ENCODE measurements around the gene WDR37.
"Not testable (repeated sequence)": the region's sequence is repeated elsewhere in the genome, so short reads cannot be mapped to it uniquely, and the experiment has no call there.

Gene WDR37, protein sequence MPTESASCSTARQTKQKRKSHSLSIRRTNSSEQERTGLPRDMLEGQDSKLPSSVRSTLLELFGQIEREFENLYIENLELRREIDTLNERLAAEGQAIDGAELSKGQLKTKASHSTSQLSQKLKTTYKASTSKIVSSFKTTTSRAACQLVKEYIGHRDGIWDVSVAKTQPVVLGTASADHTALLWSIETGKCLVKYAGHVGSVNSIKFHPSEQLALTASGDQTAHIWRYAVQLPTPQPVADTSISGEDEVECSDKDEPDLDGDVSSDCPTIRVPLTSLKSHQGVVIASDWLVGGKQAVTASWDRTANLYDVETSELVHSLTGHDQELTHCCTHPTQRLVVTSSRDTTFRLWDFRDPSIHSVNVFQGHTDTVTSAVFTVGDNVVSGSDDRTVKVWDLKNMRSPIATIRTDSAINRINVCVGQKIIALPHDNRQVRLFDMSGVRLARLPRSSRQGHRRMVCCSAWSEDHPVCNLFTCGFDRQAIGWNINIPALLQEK

GRCh38 chr10:1056326-1057105 is at the start of gene WDR37:
Gene WDR37 (plus strand): TSS chr10:1056385. CDS start chr10:1072156, 15,771 bp downstream.
- peak; percentile 77 for DNase-seq (ENCODE audit: low read depth, low spot score)

GRCh38 chr10:1006573-1006972 is 49.6 kb upstream of the WDR37 start:
- no peak for DNase-seq (ENCODE audit: low read depth, low spot score)

DNA sequence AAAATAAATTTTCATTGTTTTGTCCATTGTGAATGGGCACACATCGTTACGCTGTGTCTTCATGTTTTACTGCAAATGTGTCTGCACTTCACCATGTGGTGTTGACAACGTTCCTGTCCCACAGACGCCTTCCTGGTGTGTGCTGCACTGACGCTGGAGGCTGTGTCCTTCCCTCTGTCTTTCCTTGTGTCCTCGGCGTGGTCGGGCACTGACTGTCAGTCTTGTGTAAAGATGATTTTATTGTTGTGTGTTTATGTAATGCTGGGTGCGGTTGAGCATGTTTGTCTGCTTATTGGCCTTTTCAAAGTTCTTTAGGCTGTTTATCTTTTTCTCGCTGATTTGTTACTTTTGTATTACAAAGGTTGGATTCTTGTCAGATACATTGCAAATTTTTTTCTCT is 48.6 kb upstream of the WDR37 start:
- no peak for DNase-seq (ENCODE audit: low read depth, low spot score)

DNA sequence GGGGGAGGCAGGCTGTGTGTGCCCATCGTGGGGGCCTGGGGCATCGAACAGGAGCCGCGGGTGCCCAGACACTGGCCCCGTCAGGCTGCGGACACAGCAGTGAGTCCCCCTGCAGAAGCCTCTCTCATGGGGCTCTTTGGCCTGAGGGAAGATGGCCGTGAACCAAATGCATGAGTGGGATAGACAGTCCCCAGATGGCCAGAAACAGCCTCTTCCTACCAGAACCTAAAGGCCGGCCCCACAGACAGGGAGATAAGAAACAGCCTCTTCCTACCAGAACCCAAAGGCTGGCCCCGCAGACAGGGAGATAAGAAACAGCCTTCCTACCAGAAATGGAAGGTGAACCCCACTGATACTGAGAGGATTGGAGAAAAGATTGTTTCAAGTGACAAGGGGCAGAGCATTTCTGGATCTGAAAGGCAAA is 47.1 kb upstream of the WDR37 start:
- no peak for DNase-seq (ENCODE audit: low read depth, low spot score)

DNA sequence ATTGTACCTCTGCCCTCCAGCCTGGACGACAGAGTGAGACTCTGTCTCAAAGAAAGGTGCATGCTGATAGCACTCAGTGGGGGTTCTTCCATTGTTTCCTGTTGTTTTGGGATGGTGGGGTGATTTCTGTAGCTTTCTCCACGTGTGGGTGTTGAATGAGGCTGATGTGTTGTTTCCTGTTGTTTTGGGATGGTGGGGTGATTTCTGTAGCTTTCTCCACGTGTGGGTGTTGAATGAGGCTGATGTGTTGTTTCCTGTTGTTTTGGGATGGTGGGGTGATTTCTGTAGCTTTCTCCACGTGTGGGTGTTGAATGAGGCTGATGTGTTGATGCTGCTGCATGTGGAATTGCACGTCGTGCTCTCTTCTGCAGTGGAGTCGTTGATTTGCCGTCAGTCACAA is 46.2 kb upstream of the WDR37 start:
- DNase-seq (ENCODE audit: low read depth, low spot score): not testable (repeated sequence)

DNA sequence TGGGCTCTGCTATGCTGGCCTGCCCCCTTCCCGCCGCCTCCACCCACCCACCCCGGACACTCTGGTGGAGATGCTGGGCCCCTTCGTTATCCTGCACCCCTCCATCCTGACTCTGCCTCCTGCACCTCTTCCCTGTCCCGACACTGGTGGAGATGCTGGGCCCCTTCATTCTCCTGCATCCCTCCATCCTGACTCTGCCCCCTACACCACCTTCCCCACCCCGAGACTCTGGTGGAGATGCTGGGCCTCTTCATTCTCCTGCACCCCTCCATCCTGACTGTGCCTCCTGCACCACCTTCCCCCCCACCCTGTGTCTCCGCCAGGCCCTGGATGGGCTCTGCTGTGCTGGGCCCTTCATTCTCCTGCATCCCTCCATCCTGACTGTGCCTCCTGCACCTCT is 45.5 kb upstream of the WDR37 start:
- DNase-seq (ENCODE audit: low read depth, low spot score): no peak

- DNase-seq (ENCODE audit: low read depth, low spot score): no peak
Observed at GRCh38 chr10:1011696-1012095, 44.5 kb upstream of the WDR37 start.

GRCh38 chr10:1015688-1016087 is 40.5 kb upstream of the WDR37 start:
- DNase-seq (ENCODE audit: low read depth, low spot score): no peak

DNA sequence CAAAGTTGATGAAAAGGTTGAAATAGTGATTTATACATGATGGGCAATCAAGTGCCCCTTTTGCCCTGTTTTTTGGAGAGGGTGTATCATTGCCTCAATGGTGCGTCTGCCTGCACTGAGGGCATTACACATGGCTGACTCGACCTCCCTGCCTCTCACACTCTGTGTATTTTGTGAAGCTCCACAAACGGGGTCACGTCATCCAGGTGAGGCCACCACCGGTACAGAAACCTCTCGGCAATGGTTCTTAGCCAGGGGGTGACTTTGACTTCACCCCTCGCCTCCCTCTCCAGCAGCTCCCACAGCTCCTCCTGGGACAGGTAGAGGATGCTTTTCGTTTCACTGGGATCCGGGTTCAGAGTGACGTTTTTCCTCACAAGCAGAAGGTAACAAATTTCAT is 36.8 kb upstream of the WDR37 start:
- DNase-seq (ENCODE audit: low read depth, low spot score): no peak

- DNase-seq (ENCODE audit: low read depth, low spot score): no peak
Observed at GRCh38 chr10:1020460-1020859, 35.7 kb upstream of the WDR37 start.

GRCh38 chr10:1020958-1021357 is 35.2 kb upstream of the WDR37 start:
- no peak for DNase-seq (ENCODE audit: low read depth, low spot score)

GRCh38 chr10:1022413-1022812 is 33.8 kb upstream of the WDR37 start:
- no peak for DNase-seq (ENCODE audit: low read depth, low spot score)

DNA sequence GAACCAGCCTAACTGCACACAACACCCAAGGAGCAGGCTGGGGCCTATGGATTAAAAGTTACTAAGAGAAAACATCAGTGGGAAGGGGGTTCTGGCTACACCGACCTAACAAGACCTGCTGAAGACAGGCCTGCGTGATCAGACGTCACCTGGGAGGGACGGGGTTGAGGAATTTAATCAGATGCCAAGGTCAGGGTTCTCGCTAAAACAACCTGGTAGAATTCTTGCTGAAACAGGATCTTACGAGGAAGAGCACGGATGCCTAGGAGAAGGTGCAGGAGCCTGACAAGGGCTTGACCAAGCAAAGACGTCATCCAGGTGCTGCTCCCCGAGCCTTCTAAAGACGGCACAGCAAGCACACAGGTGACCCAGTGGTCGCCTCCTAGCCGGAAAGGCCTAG is 32.1 kb upstream of the WDR37 start:
- DNase-seq (ENCODE audit: low read depth, low spot score): no peak

GRCh38 chr10:1025683-1026082 is 30.5 kb upstream of the WDR37 start, which contains the start of gene IDI2:
Gene IDI2 (minus strand): TSS chr10:1025859. CDS start chr10:1024723, 1,136 bp downstream.
- no peak for DNase-seq (ENCODE audit: low read depth, low spot score)

GRCh38 chr10:1026578-1026977 is 29.6 kb upstream of the WDR37 start:
- no peak for DNase-seq (ENCODE audit: low read depth, low spot score)

DNA sequence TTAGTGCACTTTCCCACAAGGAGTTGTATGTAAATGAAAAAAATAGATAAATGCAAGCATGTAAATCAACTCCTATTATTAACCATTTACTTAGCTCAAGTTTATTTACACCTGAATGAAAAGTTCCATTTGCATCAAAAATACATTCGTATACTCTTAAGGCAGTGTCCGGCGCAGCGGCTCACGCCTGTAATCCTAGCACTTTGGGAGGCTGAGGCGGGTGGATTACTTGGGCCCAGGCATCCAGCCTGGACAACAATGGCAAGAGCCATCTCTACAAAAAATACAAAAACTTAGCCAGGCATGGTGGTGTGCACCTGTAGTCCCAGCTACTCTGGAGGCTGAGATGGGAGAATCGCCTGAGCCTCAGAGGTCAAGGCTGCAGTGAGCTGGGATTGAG is 26.3 kb upstream of the WDR37 start:
- DNase-seq (ENCODE audit: low read depth, low spot score): no peak

DNA sequence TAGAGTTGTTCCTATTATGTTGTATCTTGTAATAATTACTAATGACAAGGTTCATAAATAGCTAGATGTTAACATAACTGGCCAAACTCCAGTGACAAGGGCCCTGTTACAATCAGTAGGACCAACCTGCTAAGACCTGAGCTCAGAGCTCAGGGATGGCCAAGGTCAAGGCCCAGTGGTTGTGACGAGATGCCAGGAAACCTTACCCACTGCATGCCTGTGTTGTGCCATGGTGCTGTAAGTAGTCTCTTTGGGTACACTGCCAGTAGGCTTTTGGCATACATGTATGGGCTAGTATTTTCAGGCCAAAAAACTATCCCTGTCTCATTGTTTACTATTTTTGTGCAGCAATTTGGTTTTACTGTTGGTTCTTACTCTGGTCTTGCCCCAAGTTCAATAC is 22.6 kb upstream of the WDR37 start:
- no peak for DNase-seq (ENCODE audit: low read depth, low spot score)

- DNase-seq (ENCODE audit: low read depth, low spot score): no peak
Observed at GRCh38 chr10:1034758-1035157, 21.4 kb upstream of the WDR37 start.

DNA sequence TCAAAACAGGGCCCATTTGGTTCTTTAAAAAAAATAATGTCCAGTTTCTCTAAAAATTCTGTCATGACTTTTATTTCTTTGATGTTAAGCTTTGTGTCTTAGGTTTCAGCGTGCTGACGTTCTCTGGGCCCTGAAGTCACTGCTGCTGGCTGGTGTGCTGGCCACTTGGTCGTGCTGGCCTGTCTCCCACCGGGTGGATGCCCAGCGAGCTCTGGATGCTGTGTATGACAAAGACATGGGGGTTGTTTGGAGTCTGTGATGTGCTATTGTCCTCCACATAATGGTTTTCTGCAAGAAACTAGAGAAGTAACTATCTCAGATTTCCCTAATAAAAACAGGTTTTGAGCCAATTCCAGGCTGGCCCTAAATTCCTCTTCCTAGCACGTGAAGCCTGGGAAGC is 21.0 kb upstream of the WDR37 start:
- no peak for DNase-seq (ENCODE audit: low read depth, low spot score)

- no peak for DNase-seq (ENCODE audit: low read depth, low spot score)
Observed at GRCh38 chr10:1036341-1036791, 19.8 kb upstream of the WDR37 start.

GRCh38 chr10:1037098-1037497 is 19.1 kb upstream of the WDR37 start:
- no peak for DNase-seq (ENCODE audit: low read depth, low spot score)

DNA sequence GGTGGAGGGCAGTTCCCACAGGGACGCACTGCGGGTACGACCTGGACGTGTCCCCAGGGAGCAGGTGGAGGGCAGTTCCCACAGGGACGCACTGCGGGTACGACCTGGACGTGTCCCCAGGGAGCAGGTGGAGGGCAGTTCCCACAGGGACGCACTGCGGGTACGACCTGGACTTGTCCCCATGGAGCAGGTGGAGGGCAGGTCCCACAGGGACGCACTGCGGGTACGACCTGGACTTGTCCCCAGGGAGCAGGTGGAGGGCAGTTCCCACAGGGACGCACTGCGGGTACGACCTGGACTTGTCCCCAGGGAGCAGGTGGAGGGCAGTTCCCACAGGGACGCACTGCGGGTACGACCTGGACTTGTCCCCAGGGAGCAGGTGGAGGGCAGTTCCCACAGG is 17.4 kb upstream of the WDR37 start:
- not testable (repeated sequence) for DNase-seq (ENCODE audit: low read depth, low spot score)

GRCh38 chr10:1040133-1040532 is 16.1 kb upstream of the WDR37 start:
- DNase-seq (ENCODE audit: low read depth, low spot score): no peak

Measured in activated CD4-positive, CD25-positive, alpha-beta regulatory T cell treated with anti-CD3 and anti-CD28 coated beads, Interleukin-2, amount 50 U/mL, for 16 hours (primary cell).